ENCODE results near the gene SERTAD4.

DNA sequence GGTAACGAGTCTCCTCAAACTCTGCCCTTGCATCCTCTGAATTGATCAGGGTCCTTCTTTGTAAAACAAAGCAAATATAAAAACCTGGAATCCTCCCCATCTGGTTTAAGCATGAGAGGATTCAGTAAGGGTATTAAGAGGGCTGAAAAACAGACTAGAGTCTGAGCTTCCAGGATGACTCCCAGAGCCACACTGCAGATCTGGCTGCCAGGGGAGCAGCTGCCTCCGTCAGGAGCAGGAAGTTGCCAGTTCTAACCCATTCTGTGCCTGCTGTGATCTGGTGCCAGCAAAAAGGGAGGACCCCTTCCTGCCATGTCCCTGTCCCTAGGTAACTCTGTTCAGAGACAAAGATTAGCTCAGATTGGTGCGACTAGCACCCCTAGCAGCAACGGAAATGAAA, 27.5 kb downstream of the SERTAD4 start:
- no peak for TF ChIP-seq EZH2 (IDR thresholded peaks at IDR 0.05; ENCODE audit: low read length, unreplicated experiment)
- TF ChIP-seq, protein P1, sequence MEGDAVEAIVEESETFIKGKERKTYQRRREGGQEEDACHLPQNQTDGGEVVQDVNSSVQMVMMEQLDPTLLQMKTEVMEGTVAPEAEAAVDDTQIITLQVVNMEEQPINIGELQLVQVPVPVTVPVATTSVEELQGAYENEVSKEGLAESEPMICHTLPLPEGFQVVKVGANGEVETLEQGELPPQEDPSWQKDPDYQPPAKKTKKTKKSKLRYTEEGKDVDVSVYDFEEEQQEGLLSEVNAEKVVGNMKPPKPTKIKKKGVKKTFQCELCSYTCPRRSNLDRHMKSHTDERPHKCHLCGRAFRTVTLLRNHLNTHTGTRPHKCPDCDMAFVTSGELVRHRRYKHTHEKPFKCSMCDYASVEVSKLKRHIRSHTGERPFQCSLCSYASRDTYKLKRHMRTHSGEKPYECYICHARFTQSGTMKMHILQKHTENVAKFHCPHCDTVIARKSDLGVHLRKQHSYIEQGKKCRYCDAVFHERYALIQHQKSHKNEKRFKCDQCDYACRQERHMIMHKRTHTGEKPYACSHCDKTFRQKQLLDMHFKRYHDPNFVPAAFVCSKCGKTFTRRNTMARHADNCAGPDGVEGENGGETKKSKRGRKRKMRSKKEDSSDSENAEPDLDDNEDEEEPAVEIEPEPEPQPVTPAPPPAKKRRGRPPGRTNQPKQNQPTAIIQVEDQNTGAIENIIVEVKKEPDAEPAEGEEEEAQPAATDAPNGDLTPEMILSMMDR (conservative IDR thresholded peaks at IDR 0.05; ENCODE audit: low read depth, low read length), result no peak
